ENCODE measurements around the gene SLC25A53. TPM values are rescaled to one million over a fixed set of nuclear protein-coding genes. Genes with fewer than 3 reads are reported as not detected.
"Not testable (repeated sequence)": the region's sequence is repeated elsewhere in the genome, so short reads cannot be mapped to it uniquely, and the experiment has no call there.

The SLC25A53 gene
- total RNA-seq, 4 donors from 2014 or later, result 17.1 to 23.3 TPM; not detected in 2

GRCh38 chrX:104112326-104112951, 44.4 kb downstream of the SLC25A53 start, which contains the start of gene ZCCHC18:
TSS of gene ZCCHC18 (plus strand) at chrX:104112523. CDS start at chrX:104114112, 1,589 bp downstream.
- in situ Hi-C loops (cut with MboI; ENCODE audit: low pct_ligation_motif_present in 1 of 4, low pct_unique_long_range_greater_than_20kb in 1 of 4, low sequenced_read_pairs in 3 of 4), result no loop called here
- intact Hi-C loops (cut with DNase I; ENCODE audit: low total_unique reads), result no loop called here
- Histone ChIP-seq H3K27me3 (peaks cover 4% of the 10 kb centered on the region), H3K9me3 (no peaks in the 10 kb centered on the region), H3K4me1 (peaks cover 0 to 3% (median 0%) of the 10 kb centered on the region in 4 donors), H3K27ac (peak within 1 kb of the TSS; percentile 75 to 81 (median 80)), H3K36me3 (no peaks in the 10 kb centered on the region), H3K4me3 (peak within 1 kb of the TSS; percentile 38 to 66 (median 43))
- WGBS, 2 donors (ENCODE audit: low coverage in 1 of 2), result 48% methylated on average over 64 of the region's 67 CpGs; no CpG with 5 or more reads in 1 of the 2 donors
- TF ChIP-seq CTCF (IDR thresholded peaks at IDR 0.05), result no peak
- no peak for TF ChIP-seq POLR2A (IDR thresholded peaks at IDR 0.05)
- no peak for TF ChIP-seq EP300 (IDR thresholded peaks at IDR 0.05; ENCODE audit: low read depth)
- peak in 1 of 3 donors; percentile 10 for TF ChIP-seq POLR2AphosphoS5 (IDR thresholded peaks at IDR 0.05)
- DNase-seq, result peak; percentile 38

- H3K27ac ChIP-seq; H3K36me3 ChIP-seq; H3K4me3 ChIP-seq; in situ Hi-C loops (cut with MboI; ENCODE audit: low pct_ligation_motif_present in 1 of 4, low pct_unique_long_range_greater_than_20kb in 1 of 4, low sequenced_read_pairs in 3 of 4); H3K27me3 ChIP-seq; DNase-seq; H3K9me3 ChIP-seq; H3K4me1 ChIP-seq; intact Hi-C loops (cut with DNase I; ENCODE audit: low total_unique reads): not testable (repeated sequence)
- WGBS, 2 donors (ENCODE audit: low coverage in 1 of 2), result 61% methylated on average over 6 of the region's 6 CpGs; no CpG with 5 or more reads in 1 of the 2 donors
Observed at GRCh38 chrX:104110491-104111240, 46.1 kb downstream of the SLC25A53 start.

GRCh38 chrX:104108955-104109354, 47.9 kb downstream of the SLC25A53 start:
- intact Hi-C loops (cut with DNase I; ENCODE audit: low total_unique reads) (no loop called here), in situ Hi-C loops (cut with MboI; ENCODE audit: low pct_ligation_motif_present in 1 of 4, low pct_unique_long_range_greater_than_20kb in 1 of 4, low sequenced_read_pairs in 3 of 4) (no loop called here)
- WGBS, 2 donors (ENCODE audit: low coverage in 1 of 2), result 60 to 90% methylated on average over 1 of the region's 1 CpG
- Histone ChIP-seq H3K4me3 (no peak overlapping the region), H3K27ac (no peak overlapping the region), H3K4me1 (peaks cover 0 to 3% (median 0%) of the 10 kb centered on the region in 4 donors), H3K9me3 (no peaks in the 10 kb centered on the region), H3K27me3 (peaks cover 4% of the 10 kb centered on the region), H3K36me3 (no peaks in the 10 kb centered on the region)
- no peak for DNase-seq
- TF ChIP-seq POLR2A (IDR thresholded peaks at IDR 0.05), result no peak
- TF ChIP-seq CTCF (IDR thresholded peaks at IDR 0.05), result no peak
- TF ChIP-seq POLR2AphosphoS5 (IDR thresholded peaks at IDR 0.05), result no peak
- TF ChIP-seq EP300 (IDR thresholded peaks at IDR 0.05; ENCODE audit: low read depth), result no peak

GRCh38 chrX:104105330-104106262, 51.2 kb downstream of the SLC25A53 start:
- H3K4me1 ChIP-seq, result no peaks in the 10 kb centered on the region
- in situ Hi-C loops (cut with MboI; ENCODE audit: low pct_ligation_motif_present in 1 of 4, low pct_unique_long_range_greater_than_20kb in 1 of 4, low sequenced_read_pairs in 3 of 4), result no loop called here
- intact Hi-C loops (cut with DNase I; ENCODE audit: low total_unique reads), result no loop called here
- TF ChIP-seq CTCF (IDR thresholded peaks at IDR 0.05), result no peak
- TF ChIP-seq EP300 (IDR thresholded peaks at IDR 0.05; ENCODE audit: low read depth), result no peak
- H3K36me3 ChIP-seq, result no peaks in the 10 kb centered on the region
- no peaks in the 10 kb centered on the region for H3K27me3 ChIP-seq
- H3K9me3 ChIP-seq, result no peaks in the 10 kb centered on the region
- 65 to 75% methylated on average over 7 to 11 of the region's 11 CpGs for WGBS, 2 donors (ENCODE audit: low coverage in 1 of 2)
- no peak overlapping the region for H3K4me3 ChIP-seq
- H3K27ac ChIP-seq, result no peak overlapping the region
- DNase-seq, result no peak

Measured in transverse colon (tissue), 4 donors.